ENCODE data around the gene MSRB3.
A peak's percentile ranks its signal among the peaks of the same experiment; 100 is the strongest.

MSRB3 gene

GRCh38 chr12:65278576-65279368 is at the start of gene MSRB3:
TSS of gene MSRB3 (plus strand) at chr12:65278683. CDS start at chr12:65308580, 29,897 bp downstream.
- Histone ChIP-seq H3K27me3 (replicated peaks; ENCODE audit: control insufficient read depth, insufficient read depth, low read length) (no peaks in the 10 kb centered on the region), H3K36me3 (ENCODE audit: control insufficient read depth, insufficient read depth, low read length) (no peaks in the 10 kb centered on the region), H3K4me3 (replicated peaks; ENCODE audit: low read depth, low read length) (peak within 1 kb of the TSS; percentile 82)
- peak; percentile 45 for TF ChIP-seq CTCF (IDR thresholded peaks at IDR 0.05; ENCODE audit: insufficient read depth, low read length, poor library complexity, severe bottlenecking)
- peak; percentile 58 for DNase-seq (ENCODE audit: extremely low read depth, insufficient read length)

GRCh38 chr12:65229441-65229840 is 49.0 kb upstream of the MSRB3 start:
- Histone ChIP-seq H3K4me3 (replicated peaks; ENCODE audit: low read depth, low read length) (no peak overlapping the region), H3K36me3 (ENCODE audit: control insufficient read depth, insufficient read depth, low read length) (peaks cover 3% of the 10 kb centered on the region), H3K27me3 (replicated peaks; ENCODE audit: control insufficient read depth, insufficient read depth, low read length) (no peaks in the 10 kb centered on the region)
- TF ChIP-seq CTCF (IDR thresholded peaks at IDR 0.05; ENCODE audit: insufficient read depth, low read length, poor library complexity, severe bottlenecking) = no peak
- DNase-seq (ENCODE audit: extremely low read depth, insufficient read length) = no peak

GRCh38 chr12:65232476-65233077 is 45.9 kb upstream of the MSRB3 start:
- TF ChIP-seq CTCF (IDR thresholded peaks at IDR 0.05; ENCODE audit: insufficient read depth, low read length, poor library complexity, severe bottlenecking) = peak; percentile 14
- DNase-seq (ENCODE audit: extremely low read depth, insufficient read length) = peak; percentile 26
- H3K27me3 ChIP-seq (replicated peaks; ENCODE audit: control insufficient read depth, insufficient read depth, low read length) = no peaks in the 10 kb centered on the region

GRCh38 chr12:65237153-65237552 is 41.3 kb upstream of the MSRB3 start:
- Histone ChIP-seq H3K27me3 (replicated peaks; ENCODE audit: control insufficient read depth, insufficient read depth, low read length) (no peaks in the 10 kb centered on the region), H3K4me3 (replicated peaks; ENCODE audit: low read depth, low read length) (no peak overlapping the region), H3K36me3 (ENCODE audit: control insufficient read depth, insufficient read depth, low read length) (no peaks in the 10 kb centered on the region; the same call in 1 of the 2 replicates)
- DNase-seq (ENCODE audit: extremely low read depth, insufficient read length) = no peak
- TF ChIP-seq CTCF (IDR thresholded peaks at IDR 0.05; ENCODE audit: insufficient read depth, low read length, poor library complexity, severe bottlenecking) = no peak

More at GRCh38 chr12:65232476-65233077, 45.9 kb upstream of the MSRB3 start:
- no peaks in the 10 kb centered on the region; the same call in 1 of the 2 replicates for H3K36me3 ChIP-seq (ENCODE audit: control insufficient read depth, insufficient read depth, low read length)
- no peak overlapping the region for H3K4me3 ChIP-seq (replicated peaks; ENCODE audit: low read depth, low read length)

- no peak for DNase-seq (ENCODE audit: extremely low read depth, insufficient read length)
- Histone ChIP-seq H3K27me3 (replicated peaks; ENCODE audit: control insufficient read depth, insufficient read depth, low read length) (no peaks in the 10 kb centered on the region), H3K36me3 (ENCODE audit: control insufficient read depth, insufficient read depth, low read length) (no peaks in the 10 kb centered on the region; the same call in 1 of the 2 replicates), H3K4me3 (replicated peaks; ENCODE audit: low read depth, low read length) (no peak overlapping the region)
- no peak for TF ChIP-seq CTCF (IDR thresholded peaks at IDR 0.05; ENCODE audit: insufficient read depth, low read length, poor library complexity, severe bottlenecking)
These were observed 39.9 kb upstream of the MSRB3 start for GRCh38 chr12:65238609-65239008.

All from GM06990 (cell line).